GM21576 (cell line): ENCODE measurements around the gene ZDHHC11B.

Experiments
- ATAC-seq: cut with Tn5 transposase; IDR thresholded peaks from one replicate; pipeline ENCODE4 v1.9.1; 2021; ENCODE audit warnings: mild to moderate bottlenecking, moderate library complexity; ENCODE audit not compliant: unreplicated experiment

Gene ZDHHC11B

GRCh38 chr5:663436-664342 lies 120.8 kb downstream of the ZDHHC11B start:
- ATAC-seq = no peak

- no peak for ATAC-seq
Measured at GRCh38 chr5:662751-663435, 121.6 kb downstream of the ZDHHC11B start.

- no peak for ATAC-seq
Measured at GRCh38 chr5:661891-662750, 122.4 kb downstream of the ZDHHC11B start.

GRCh38 chr5:660491-661030 lies 124.0 kb downstream of the ZDHHC11B start:
- no peak for ATAC-seq
